Kidney epithelial cell (primary cell): ENCODE measurements around the gene NBEAL2. TPM values are rescaled to one million over a fixed set of nuclear protein-coding genes. Genes with fewer than 3 reads are reported as not detected.

Source experiments
- DNase-seq: peaks from one replicate; pipeline ENCODE4 v3.0.0-alpha.2; 2010; ENCODE audit warnings: low read depth
- H3K27me3 ChIP-seq: 2 replicates; pipeline ENCODE4 v1.6.0; 2011; ENCODE audit warnings: low read length; ENCODE audit not compliant: control insufficient read depth, insufficient read depth
- H3K36me3 ChIP-seq: 2 replicates; pipeline ENCODE4 v1.5.1; 2011; ENCODE audit warnings: low read length; ENCODE audit not compliant: control insufficient read depth, insufficient read depth
- H3K4me3 ChIP-seq: 2 replicates; pipeline ENCODE4 v1.5.1; 2011; ENCODE audit warnings: low read depth, mild to moderate bottlenecking, control low read depth, low read length
- CTCF ChIP-seq: IDR thresholded peaks from 2 replicates; pipeline ENCODE4 v1.5.1; 2011; ENCODE audit warnings: mild to moderate bottlenecking, moderate library complexity, low read length, control low read depth, inconsistent platforms; ENCODE audit not compliant: insufficient read depth, poor library complexity, severe bottlenecking
- total RNA-seq: library from RNA; depleted of rRNA; stranded (reverse); fragments of >200 nt; gene quantifications from 2 replicates; pipeline ENCODE4 v1.2.3, GENCODE V29; 2015

NBEAL2 gene
- total RNA-seq, 1 donor from 2014 or later: 37.5 TPM

DNA sequence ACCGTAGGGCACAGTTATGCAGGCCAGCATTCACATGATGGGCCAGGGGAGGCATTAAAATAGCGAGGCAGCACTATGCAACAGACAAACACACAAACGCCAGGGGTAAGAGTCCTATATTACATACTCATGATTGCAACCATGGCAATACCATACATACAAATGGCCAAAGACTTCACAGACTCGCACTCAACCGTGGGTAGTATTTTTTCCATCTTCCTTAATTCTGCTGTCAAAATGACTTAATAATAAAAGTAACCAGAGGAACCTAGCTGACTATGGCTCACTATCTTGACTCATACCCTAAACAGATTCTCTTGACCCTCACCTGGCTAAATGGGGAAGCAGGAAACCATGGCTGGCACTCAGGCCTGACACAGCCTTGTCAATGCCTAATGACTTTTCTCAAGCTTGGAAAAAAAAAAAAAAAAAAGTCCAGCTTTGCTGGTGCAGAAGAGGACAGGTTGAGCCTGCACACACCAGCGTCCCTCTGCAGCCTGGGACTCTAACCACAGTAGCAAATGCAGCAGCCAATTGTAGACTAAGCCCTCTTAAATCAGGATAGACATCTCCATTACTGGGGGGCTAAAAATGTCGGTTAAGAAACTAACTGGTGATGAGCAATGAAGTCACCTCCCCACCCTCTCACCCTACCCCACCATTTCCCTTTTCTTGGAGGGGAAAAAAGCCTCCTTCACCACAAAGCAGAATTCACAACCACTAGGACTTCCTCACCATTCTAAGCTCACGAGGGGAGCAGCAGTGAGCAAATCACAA, 26.0 kb upstream of the NBEAL2 start:
- Histone ChIP-seq H3K36me3 (no peaks in the 10 kb centered on the region), H3K27me3 (no peaks in the 10 kb centered on the region), H3K4me3 (no peak overlapping the region)
- no peak for DNase-seq
- no peak for TF ChIP-seq CTCF

DNA sequence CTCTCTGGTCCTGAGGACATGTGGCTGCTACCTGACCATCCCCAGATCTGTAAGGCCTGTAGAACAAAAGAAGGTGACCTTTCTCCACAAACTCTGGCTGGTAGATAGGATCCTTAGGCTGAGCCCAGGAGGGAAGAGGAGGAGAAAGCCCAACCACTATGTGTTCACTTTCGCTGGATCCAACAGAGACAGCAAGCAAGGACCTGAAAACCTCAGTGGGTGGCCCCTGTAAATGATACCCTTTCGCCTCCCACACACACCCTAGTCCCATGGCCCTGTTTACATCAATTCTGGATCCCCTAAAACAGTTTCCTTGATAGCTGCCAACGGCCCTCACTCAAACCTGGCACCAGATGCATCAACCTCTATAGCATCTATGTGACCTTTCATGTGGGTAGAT, 25.3 kb upstream of the NBEAL2 start:
- no peak overlapping the region for H3K4me3 ChIP-seq
- DNase-seq: no peak
- TF ChIP-seq CTCF: no peak
- H3K27me3 ChIP-seq: no peaks in the 10 kb centered on the region
- H3K36me3 ChIP-seq: peaks cover 1% of the 10 kb centered on the region

DNA sequence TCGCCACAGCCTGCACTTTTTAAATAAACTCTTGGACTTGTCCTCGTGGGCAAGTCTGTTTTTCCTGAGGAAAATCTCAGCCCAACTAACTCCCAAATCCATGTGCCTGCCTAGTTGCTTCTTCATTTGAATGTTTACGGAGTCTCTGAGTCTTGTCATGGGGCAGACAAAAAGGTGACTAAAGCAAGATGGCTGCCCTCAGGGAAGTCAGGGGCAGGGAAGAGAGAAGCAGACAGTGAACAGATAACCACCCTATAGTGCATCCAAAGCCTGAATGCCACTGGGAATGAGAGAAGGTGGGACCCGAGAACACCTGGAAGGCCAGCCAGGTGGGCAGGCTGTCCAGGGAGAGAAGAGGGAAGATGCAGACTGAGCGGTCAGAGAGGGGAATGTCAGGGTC, 24.3 kb upstream of the NBEAL2 start:
- DNase-seq: no peak
- Histone ChIP-seq H3K36me3 (peaks cover 1% of the 10 kb centered on the region), H3K27me3 (no peaks in the 10 kb centered on the region), H3K4me3 (no peak overlapping the region)
- TF ChIP-seq CTCF: no peak

GRCh38 chr3:46955801-46956259, 23.6 kb upstream of the NBEAL2 start:
- Histone ChIP-seq H3K27me3 (no peaks in the 10 kb centered on the region), H3K36me3 (peaks cover 1% of the 10 kb centered on the region), H3K4me3 (no peak overlapping the region)
- TF ChIP-seq CTCF: no peak
- DNase-seq: no peak

DNA sequence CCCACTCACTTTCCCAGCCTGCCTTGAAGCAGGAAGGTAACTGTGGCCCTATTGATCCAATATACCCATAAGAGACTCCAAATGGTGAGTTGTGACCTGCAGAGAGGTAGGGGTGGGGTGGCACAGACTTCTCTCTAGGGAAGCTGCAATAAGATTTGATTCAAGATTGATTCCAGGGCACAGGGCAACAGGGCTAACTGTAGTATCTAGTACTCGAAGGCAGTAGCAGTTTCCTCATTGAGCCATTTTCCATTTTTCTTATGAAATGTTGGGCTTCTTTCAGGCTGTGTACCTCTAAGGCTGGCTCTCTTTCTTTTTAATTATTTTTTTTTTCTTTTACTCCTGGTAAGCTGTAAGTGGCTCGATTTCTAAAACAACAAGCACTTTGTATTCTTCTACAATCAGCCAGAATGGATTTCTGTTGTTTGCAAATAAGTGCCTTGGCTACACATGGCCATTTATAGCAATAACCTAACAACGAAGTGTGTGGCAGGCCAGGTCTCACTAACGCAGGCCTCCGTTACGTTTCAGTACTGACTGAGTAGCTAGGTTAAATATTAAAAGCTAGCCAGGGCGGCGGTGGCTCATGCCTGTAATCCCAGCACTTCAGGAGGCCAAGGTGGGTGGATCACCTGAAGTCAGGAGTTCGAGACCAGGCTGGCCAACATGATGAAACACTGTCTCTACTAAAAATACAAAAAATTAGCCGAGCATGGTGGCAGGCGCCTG, 22.2 kb upstream of the NBEAL2 start:
- Histone ChIP-seq H3K27me3 (no peaks in the 10 kb centered on the region), H3K36me3 (peaks cover 1% of the 10 kb centered on the region), H3K4me3 (no peak overlapping the region)
- DNase-seq: no peak
- TF ChIP-seq CTCF: no peak
